ENCODE data around the gene TP53BP2.
A peak's percentile ranks its signal among the peaks of the same experiment; 100 is the strongest.
"Not testable (repeated sequence)": the region's sequence is repeated elsewhere in the genome, so short reads cannot be mapped to it uniquely, and the experiment has no call there.

TP53BP2 gene

DNA sequence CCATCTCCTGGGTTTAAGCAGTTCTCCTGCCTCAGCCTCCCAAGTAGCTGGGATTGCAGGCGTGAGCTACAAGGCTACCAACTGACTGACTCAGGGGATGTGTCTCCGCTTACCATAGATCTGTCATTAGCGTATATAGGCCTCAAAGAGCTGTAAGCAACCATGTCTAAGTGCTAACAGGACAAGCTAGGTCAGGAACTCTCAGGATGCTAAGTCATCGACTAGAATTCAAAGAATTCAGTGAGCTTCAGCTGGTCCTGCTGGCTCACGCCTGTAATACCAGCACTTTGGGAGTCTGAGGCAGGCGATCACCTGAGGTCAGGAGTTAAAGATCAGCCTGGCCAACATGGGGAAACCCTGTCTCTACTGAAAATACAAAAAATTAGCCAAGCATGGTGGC, 103.9 kb downstream of the TP53BP2 start:
- no peak for DNase-seq

GRCh38 chr1:223740038-223740736, 105.6 kb downstream of the TP53BP2 start:
- DNase-seq = not testable (repeated sequence)

GRCh38 chr1:223739366-223740037, 106.2 kb downstream of the TP53BP2 start:
- no peak for DNase-seq

DNA sequence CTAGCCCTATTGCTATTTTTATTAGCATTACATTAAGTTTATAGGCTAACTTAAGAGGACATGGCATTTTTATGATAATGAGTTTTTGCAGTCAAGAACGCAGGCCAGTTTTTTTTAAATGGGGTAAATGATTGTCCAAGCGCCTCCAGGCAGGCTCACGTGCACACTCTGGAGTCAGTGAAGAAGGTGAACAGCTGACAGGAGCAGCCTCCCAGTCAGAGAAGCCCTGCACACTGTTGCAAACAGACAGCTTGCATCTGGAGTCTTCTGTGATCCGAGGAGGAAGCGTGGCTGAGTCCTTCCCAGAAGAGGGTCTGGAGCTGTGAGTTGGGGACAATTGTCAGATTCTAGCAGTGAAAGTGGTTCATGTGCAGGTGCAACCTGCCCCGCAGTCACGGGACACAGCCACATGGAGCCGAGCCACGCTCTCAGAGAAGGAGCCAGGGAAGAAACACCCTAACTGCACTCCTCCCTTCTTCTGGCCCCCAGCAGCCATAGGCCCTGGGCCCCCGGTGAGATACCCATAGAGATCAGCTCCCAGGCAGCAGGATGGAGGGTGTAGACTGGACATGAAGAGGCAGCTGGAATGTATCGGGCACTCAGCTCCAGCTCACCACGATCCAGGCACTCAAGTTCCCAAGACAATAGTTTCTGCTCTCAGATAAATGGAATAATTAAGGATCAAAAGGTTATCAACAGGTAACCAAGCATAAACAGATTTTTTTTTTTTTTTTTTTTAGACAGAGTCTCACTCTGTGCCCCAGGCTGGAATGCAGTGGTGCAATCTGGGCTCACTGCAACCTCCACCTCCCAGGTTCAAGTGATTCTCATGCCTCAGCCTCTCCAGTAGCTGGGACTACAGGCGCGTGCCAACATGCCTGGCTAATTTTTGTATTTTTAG, 107.0 kb downstream of the TP53BP2 start:
- DNase-seq = peak; percentile 63

DNA sequence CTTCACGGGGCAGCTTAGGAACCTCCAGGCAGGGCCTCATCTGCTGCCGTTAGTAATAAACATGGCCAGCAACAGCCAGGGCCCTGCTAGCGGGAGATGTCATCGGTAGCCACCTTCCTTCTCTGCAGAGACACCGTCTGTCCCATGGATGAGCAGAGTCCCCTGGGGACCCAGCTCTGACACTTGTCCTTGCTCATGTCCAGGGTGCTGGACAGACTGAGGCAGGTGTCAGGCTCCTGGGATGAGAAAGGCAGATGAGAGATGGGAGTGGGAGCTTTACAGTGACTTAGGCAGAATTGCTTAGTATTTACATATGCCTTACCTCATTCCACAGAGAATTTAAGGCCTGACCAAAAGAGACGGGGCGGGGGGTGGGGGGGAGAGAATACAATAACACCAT, 108.4 kb downstream of the TP53BP2 start:
- DNase-seq = no peak

GRCh38 chr1:223736638-223737037, 109.1 kb downstream of the TP53BP2 start:
- DNase-seq = not testable (repeated sequence)

- peak; percentile 47 for DNase-seq
These were observed 111.6 kb downstream of the TP53BP2 start for GRCh38 chr1:223733898-223734852.

DNA sequence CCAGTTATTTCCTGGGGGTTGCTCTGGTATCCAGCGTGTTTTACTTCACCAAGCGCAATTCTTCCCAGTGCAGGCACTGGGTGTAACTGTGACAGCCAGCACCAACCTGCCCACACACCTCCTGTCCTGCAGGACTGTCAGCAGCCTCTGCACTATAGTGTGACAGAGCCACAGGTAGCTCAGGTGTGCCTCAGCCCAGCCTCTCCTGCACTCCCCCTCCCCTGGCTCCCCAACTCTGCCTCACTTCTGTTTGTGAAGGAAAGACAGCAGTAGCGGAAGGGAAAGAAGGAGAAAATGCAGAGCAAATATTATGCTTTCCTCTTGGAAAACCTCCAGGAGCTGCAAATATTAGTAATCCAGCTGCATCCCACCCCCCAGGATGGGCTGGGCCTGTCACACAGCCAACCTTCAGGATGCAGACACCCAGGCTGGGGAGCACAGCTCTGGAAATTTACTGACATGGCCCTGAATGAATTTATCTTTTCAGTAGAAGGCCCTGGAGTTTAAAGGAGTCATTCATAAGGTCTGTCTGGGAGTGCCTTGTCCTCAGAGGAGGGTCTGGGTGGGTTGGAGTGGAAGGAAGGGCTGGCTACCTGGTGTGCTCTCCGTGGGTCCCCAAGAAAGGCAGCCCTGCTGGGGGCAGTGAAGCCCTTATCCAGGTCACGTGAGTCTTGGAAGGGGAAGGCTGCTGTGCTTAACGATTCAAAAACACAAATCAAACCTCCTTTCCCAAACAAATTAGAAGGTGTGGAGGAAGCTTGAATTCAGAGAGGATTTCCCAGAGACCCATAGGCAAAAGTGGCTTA, 112.6 kb downstream of the TP53BP2 start:
- no peak for DNase-seq

- no peak for DNase-seq
These were observed 114.5 kb downstream of the TP53BP2 start for GRCh38 chr1:223731133-223731770.

DNA sequence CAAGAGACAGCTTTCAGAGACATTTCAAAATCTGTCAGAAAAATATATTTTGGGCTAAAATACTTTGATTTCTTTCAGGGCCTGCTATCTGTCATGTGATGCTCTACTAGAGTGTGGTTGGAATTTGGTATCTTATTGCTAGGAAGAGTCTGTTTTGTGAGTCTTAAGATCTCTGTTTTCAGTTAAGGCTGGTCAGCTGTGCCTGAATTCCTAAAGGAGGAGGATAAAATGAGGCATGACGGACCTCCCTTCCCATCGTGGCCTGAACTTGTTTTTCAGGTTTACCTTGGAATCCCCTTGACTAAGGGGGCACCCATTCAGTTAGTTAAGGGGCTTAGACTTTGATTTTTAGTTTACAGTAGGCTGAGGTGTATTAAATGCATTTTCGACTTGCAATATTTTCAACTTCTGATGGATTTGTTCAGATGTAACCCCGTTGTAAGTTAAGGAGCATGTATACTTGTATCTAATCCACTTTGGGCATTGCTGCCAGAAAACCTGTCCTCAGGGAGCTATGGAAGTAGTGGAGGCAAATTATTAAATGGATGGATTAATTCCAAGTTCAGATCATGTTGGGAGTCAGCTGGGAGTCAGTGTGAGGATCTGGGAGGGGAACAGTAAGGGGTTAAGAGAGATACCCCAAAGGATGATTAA, 115.1 kb downstream of the TP53BP2 start:
- DNase-seq = no peak

- DNase-seq = no peak
These were observed 115.8 kb downstream of the TP53BP2 start for GRCh38 chr1:223729906-223730305.
